Kasumi-1 (cell line): ENCODE measurements around the gene UGT2B10.
"Not testable (repeated sequence)": the region's sequence is repeated elsewhere in the genome, so short reads cannot be mapped to it uniquely, and the experiment has no call there.

ENCODE experiments used
- DNase-seq, 2 experiments: peaks; one replicate each; lab custom pipeline; 2025; lab: John Stamatoyannopoulos, UW

Gene UGT2B10

GRCh38 chr4:68815617-68816409, at the start of gene UGT2B10:
Gene UGT2B10 (plus strand): TSS chr4:68815994. CDS start chr4:68816020, 26 bp downstream.
- not testable (repeated sequence) for DNase-seq

- not testable (repeated sequence) for DNase-seq
Measured at GRCh38 chr4:68771836-68772235, 44.0 kb upstream of the UGT2B10 start.

- no peak for DNase-seq
Measured at GRCh38 chr4:68773699-68774098, 42.1 kb upstream of the UGT2B10 start.

- DNase-seq = no peak
Measured at GRCh38 chr4:68780232-68780631, 35.6 kb upstream of the UGT2B10 start.

GRCh38 chr4:68797048-68797447, 18.7 kb upstream of the UGT2B10 start:
- DNase-seq = no peak

- no peak for DNase-seq
Measured at GRCh38 chr4:68797618-68798017, 18.2 kb upstream of the UGT2B10 start.

- no peak for DNase-seq
Measured at GRCh38 chr4:68803013-68803412, 12.8 kb upstream of the UGT2B10 start.

- no peak for DNase-seq
Measured at GRCh38 chr4:68808060-68808459, 7.7 kb upstream of the UGT2B10 start.

GRCh38 chr4:68810919-68811318, 4.9 kb upstream of the UGT2B10 start:
- no peak for DNase-seq

GRCh38 chr4:68816410-68817265, 844 bp downstream of the UGT2B10 start:
- DNase-seq = not testable (repeated sequence)

GRCh38 chr4:68817386-68817785, 1.6 kb downstream of the UGT2B10 start:
- DNase-seq = no peak

GRCh38 chr4:68818030-68818462, 2.3 kb downstream of the UGT2B10 start:
- DNase-seq = not testable (repeated sequence)

GRCh38 chr4:68831642-68832041, 15.8 kb downstream of the UGT2B10 start:
- DNase-seq = no peak

- no peak for DNase-seq
Measured at GRCh38 chr4:68850293-68850692, 34.5 kb downstream of the UGT2B10 start.

- no peak for DNase-seq
Measured at GRCh38 chr4:68855771-68856170, 40.0 kb downstream of the UGT2B10 start.

- no peak for DNase-seq
Measured at GRCh38 chr4:68858039-68858438, 42.2 kb downstream of the UGT2B10 start.

- DNase-seq = no peak
Measured at GRCh38 chr4:68859655-68860054, 43.9 kb downstream of the UGT2B10 start.

GRCh38 chr4:68861057-68861456, 45.3 kb downstream of the UGT2B10 start:
- DNase-seq = no peak

GRCh38 chr4:68864438-68865187, 48.8 kb downstream of the UGT2B10 start:
- peak; percentile 32 to 48 for DNase-seq

GRCh38 chr4:68865188-68865638, 49.4 kb downstream of the UGT2B10 start:
- DNase-seq = no peak

- DNase-seq = no peak
Measured at GRCh38 chr4:68865760-68866159, 50.0 kb downstream of the UGT2B10 start.

GRCh38 chr4:68869274-68869773, 53.5 kb downstream of the UGT2B10 start:
- DNase-seq = no peak
